ENCODE results near the gene UBE3D. TPM values are rescaled to one million over a fixed set of nuclear protein-coding genes. Genes with fewer than 3 reads are reported as not detected.

UBE3D gene
- total RNA-seq, 1 donor from 2014 or later = 0.21 TPM

DNA sequence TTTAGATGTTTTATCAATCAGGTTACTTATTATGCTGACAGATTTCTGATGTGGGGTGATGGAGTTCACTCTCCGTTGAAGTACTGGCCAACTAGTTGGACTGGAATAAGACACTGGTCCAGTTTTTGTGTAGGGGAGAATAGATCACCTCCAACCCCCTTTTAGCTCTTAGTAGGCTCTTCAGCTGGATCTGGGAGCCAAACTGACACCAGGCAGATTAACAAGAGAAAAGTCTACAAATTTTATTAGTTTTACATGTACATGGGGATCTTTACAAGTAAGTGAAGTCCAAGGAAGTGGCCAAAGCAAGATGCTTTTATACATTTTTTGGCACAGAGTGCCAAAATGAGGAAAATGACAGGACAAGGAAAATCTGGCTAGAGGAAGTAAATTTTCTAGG, 107.1 kb downstream of the UBE3D start:
- no peak for DNase-seq (ENCODE audit: low spot score in 2 of 2)
- Histone ChIP-seq H3K4me3 (no peak overlapping the region), H3K36me3 (no peaks in the 10 kb centered on the region), H3K27ac (no peak overlapping the region), H3K27me3 (no peaks in the 10 kb centered on the region), H3K9me3 (no peaks in the 10 kb centered on the region), H3K4me1 (no peaks in the 10 kb centered on the region)
- TF ChIP-seq, protein P1, sequence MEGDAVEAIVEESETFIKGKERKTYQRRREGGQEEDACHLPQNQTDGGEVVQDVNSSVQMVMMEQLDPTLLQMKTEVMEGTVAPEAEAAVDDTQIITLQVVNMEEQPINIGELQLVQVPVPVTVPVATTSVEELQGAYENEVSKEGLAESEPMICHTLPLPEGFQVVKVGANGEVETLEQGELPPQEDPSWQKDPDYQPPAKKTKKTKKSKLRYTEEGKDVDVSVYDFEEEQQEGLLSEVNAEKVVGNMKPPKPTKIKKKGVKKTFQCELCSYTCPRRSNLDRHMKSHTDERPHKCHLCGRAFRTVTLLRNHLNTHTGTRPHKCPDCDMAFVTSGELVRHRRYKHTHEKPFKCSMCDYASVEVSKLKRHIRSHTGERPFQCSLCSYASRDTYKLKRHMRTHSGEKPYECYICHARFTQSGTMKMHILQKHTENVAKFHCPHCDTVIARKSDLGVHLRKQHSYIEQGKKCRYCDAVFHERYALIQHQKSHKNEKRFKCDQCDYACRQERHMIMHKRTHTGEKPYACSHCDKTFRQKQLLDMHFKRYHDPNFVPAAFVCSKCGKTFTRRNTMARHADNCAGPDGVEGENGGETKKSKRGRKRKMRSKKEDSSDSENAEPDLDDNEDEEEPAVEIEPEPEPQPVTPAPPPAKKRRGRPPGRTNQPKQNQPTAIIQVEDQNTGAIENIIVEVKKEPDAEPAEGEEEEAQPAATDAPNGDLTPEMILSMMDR (IDR thresholded peaks at IDR 0.05) = no peak
- intact Hi-C loops (cut with DNase I) = no loop called here

DNA sequence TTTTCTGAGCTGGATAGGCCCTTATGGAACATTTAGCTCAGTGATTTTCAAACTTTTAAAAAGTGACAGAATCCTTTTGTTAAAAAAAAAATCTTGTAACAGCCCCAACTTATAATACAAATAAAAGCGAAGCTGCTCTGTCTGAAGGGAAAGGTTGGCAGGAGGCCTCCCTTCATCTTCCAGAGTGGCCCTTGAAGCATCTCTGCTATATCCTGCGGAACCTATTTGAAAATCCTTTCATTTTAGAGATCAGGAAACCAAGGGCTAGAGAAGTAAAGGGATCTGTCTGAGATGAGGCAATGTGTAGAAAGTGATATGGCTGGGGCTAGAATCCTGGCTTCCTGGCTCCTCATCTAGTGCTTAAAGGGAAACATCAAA, 107.8 kb downstream of the UBE3D start:
- Histone ChIP-seq H3K9me3 (no peaks in the 10 kb centered on the region), H3K36me3 (no peaks in the 10 kb centered on the region), H3K27me3 (no peaks in the 10 kb centered on the region), H3K4me1 (no peaks in the 10 kb centered on the region), H3K27ac (no peak overlapping the region), H3K4me3 (no peak overlapping the region)
- intact Hi-C loops (cut with DNase I) = no loop called here
- TF ChIP-seq, protein P1 (IDR thresholded peaks at IDR 0.05) = no peak
- no peak for DNase-seq (ENCODE audit: low spot score in 2 of 2)

DNA sequence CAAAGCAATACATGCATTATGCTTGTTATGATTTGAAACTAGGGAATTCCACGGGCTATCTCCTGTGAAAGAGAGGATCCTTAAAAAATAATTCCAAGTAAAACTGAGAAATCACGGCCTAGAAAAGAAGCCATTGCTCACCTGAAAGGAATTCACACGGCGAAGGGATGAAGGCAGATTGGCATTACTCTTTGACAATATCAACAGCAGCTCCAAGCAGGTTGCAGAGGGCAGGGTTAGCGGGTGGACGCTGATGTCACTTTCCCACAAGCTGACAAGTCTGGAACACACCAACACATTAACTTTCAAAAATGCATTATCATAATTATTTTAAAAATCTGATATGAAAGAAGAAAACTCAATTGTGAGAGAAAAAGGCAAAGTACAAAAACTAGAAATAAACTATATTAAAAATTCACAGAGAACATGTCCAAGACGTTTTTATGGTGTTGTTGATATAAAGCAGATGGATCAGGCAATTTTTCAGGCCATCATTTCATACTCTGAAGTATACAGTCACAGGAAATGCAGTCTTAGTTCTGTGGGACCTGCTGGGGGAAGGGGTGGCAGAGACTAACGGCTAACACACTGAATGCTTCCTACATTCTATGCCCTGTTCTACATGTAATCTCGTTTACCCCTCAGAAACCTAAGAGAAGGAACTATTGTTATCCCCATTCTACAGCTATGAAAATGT, 108.3 kb downstream of the UBE3D start:
- no peaks in the 10 kb centered on the region for H3K9me3 ChIP-seq
- H3K4me1 ChIP-seq = no peaks in the 10 kb centered on the region
- H3K27ac ChIP-seq = no peak overlapping the region
- H3K4me3 ChIP-seq = no peak overlapping the region
- DNase-seq (ENCODE audit: low spot score in 2 of 2) = no peak
- no peaks in the 10 kb centered on the region for H3K27me3 ChIP-seq
- TF ChIP-seq, protein P1 (IDR thresholded peaks at IDR 0.05) = no peak
- no peaks in the 10 kb centered on the region for H3K36me3 ChIP-seq
- intact Hi-C loops (cut with DNase I) = no loop called here

DNA sequence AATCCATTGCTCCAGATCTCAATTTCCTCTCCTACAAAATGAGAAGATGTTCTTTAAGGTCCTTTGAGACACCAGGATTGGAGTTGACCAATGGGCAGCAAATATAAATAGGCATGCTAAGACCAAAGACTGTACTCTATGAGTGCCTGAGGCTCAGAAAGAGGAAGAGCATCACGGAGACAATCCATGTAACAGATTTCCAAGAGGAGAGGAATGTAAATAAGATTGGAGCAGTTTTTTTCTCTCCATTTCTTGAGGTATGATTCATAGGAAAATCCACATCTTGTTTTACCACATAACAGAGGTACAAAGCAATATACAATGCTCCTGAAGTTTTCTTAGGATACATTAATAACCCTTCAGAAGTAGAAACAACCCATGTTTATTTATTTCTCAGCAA, 109.8 kb downstream of the UBE3D start:
- DNase-seq (ENCODE audit: low spot score in 2 of 2) = no peak
- intact Hi-C loops (cut with DNase I) = no loop called here
- no peaks in the 10 kb centered on the region for H3K36me3 ChIP-seq
- no peak overlapping the region for H3K4me3 ChIP-seq
- no peak overlapping the region for H3K27ac ChIP-seq
- TF ChIP-seq, protein P1 (IDR thresholded peaks at IDR 0.05) = no peak
- no peaks in the 10 kb centered on the region for H3K4me1 ChIP-seq
- no peaks in the 10 kb centered on the region for H3K9me3 ChIP-seq
- H3K27me3 ChIP-seq = no peaks in the 10 kb centered on the region

DNA sequence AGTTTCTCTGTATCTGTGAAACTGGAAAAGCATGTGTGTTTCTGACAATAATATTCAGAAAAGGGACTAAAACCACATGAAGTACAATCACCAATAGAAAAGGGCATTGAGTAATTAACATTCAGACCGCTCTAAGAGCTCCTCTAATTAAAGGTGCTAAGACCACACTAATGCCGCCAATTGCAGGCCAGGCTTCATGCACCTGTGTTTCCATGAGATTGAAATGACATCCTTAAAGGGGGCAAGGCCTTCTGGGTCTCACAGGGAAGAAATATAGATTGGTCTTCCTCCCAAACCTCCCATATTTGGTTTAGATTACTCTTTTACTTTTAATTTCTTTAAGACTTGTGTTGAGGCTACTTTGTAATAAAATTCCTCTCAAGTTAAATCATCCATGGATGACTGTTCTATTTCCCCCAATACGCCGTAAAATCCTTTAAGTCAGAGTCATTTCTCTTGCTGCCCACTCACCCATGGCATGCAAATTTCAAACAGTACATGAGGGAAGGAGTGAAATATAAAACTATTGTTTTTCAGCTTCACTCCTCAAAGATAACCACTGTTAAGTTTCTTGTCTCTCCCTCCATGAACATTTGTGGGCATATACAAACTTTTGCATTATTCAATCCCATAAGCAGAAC, 110.6 kb downstream of the UBE3D start:
- intact Hi-C loops (cut with DNase I) = no loop called here
- DNase-seq (ENCODE audit: low spot score in 2 of 2) = no peak
- TF ChIP-seq, protein P1 (IDR thresholded peaks at IDR 0.05) = no peak
- no peak overlapping the region for H3K4me3 ChIP-seq
- no peaks in the 10 kb centered on the region for H3K36me3 ChIP-seq
- H3K4me1 ChIP-seq = no peaks in the 10 kb centered on the region
- no peak overlapping the region for H3K27ac ChIP-seq
- H3K9me3 ChIP-seq = no peaks in the 10 kb centered on the region
- H3K27me3 ChIP-seq = no peaks in the 10 kb centered on the region

All from ascending aorta (tissue), 2 donors.